ENCODE measurements around the gene XG.
"Not testable (repeated sequence)": the region's sequence is repeated elsewhere in the genome, so short reads cannot be mapped to it uniquely, and the experiment has no call there.

The XG gene

DNA sequence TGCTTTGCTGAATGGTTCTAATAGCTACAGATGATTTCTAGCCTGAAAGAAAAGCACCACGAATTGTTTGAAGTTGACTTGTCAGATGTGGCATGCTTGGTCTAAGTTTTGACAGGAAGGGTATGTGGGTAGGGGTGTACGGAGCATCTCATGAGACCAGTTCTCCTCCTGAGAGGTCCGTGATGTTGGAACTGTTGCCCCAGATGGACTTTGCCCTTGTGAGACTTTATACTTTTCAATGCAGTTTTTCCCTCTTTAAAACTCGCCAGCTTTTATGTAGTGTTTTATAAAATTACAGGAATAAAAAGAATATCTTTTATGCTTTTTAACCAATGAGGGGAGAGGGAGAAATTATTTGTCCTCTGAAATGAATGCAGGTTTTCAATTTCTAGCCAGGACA, 16.6 kb upstream of the XG start:
- no peak for DNase-seq (ENCODE audit: low spot score)

DNA sequence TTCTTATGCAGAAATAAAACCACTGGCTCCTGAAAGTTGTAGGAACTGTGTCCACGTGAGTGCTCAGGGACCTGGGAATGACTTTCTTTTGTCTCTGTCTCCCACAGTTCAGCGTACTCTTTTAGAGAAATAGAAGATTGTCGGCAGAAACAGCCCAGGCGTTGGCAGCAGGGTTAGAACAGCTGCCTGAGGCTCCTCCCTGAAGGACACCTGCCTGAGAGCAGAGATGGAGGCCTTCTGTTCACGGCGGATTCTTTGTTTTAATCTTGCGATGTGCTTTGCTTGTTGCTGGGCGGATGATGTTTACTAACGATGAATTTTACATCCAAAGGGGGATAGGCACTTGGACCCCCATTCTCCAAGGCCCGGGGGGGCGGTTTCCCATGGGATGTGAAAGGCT, 11.2 kb upstream of the XG start:
- DNase-seq (ENCODE audit: low spot score): no peak

DNA sequence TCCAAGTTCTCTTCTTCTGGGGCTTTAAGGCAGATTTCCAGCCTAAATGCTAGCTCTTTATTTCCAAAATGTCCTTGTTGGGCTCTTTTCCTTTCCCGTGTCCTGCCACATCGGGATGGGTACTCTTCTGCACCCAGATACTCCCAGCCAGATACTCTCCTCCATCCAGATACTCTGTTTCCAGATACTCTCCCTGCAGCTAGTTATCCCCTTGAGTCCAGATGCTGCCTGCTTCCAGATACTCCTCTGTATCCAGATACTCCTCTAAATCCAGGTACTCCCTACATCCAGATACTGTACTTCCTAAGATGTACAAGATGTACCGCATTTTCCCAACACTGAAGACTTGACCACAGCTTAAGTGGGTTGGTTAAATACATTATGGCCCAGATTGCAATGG, 10.5 kb upstream of the XG start:
- DNase-seq (ENCODE audit: low spot score): no peak

DNA sequence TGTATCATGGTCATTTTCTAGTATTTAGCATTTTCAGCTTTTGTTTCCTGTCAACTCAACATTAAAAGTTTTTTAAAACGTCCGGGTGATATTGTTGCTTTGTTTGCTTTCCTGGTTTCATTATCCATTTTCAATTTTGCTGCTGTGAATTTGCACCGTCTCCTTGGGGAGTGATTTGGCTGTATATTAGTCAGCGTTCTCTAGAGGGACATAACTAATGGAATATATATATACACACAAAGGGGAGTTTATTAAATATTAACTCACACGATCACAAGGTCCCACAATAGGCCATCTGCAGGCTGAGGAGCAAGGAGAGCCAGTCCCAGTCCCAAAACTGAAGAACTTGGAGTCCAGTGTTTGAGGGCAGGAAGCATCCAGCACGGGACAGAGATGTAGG, 5.6 kb upstream of the XG start:
- DNase-seq (ENCODE audit: low spot score): not testable (repeated sequence)

DNA sequence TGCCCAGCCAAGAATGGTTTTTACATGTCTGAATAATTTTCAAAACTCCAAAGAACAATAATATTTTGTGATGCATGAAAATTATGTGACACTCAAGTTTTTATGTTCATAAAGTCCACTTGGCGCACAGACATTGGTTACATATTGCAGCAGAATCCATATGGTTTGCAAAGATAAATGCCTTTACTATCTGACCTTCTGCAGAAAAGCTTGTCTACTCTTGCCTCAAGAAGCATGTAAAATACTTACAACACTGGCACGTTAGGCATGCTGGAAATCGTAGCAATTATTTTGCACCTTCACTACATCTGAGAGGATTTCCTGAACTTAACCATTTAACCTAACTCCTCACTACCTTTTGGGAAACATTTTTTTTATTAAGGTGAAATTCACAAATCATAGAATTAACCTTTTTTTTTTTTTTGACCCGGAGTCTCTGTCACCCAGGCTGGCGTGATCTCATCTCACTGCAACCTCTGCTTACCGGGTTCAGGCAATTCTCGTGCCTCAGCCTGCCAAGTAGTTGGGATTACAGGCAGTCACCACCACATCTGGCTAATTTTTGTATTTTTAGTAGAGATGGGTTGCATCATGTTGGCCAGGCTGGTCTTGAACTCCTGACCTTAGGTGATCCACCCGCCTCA, 3.5 kb upstream of the XG start:
- DNase-seq (ENCODE audit: low spot score): no peak

DNA sequence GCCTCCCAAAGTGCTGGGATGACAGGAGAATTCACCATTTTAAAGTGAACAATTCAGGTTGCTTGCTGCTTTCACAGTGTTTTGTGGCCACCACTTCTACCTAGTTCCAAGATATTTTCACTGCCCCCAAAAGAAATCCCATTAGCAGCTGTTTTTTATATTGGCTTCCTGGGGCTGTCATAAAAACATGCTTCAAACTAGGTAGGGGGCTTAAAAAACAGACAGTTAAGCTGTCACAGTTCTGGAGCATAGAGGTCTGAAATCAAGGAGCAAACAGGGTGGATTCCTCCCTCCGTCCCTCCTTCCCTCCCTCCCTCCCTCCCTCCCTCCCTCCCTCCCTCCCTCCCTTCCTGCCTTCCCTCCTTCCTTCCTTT, 3.0 kb upstream of the XG start:
- DNase-seq (ENCODE audit: low spot score): no peak

DNA sequence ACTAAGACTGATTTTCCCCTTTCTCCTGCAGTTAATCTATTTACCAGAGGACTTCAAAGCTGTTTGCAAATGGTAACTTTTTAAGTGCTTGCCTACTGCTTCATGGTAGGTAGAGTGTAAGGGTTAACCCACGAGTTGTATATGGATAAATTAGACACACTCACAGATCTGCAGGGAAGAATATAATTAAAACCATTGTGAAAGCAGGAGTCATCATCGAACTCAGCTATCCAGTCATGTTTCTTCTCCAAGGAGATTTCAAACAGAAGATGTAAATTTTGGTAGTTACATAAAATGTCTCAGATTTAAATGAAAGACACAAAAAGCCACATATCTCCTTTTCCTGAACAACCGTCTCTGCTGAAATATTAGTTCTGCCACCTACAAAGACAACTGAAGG, 549 bp upstream of the XG start:
- DNase-seq (ENCODE audit: low spot score): no peak

DNA sequence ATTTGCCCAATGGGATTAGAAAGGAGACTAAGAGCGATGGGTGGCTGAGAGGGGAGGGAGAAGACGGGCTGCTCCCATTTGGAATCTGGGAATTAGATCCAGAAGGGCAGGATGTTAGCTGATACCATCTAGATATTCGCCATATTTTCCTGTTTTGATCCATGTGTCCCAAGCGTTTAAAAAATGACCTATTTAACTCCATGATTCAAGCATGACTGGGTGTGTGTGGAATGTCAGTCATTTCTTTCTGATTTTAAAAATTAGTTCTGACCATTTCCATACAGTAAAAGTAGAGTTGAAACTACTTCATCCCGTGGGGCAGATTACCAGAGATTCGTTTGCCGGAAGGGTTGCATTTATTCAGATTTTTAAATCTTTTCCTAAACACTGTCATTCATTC, 601 bp downstream of the XG start:
- not testable (repeated sequence) for DNase-seq (ENCODE audit: low spot score)

DNA sequence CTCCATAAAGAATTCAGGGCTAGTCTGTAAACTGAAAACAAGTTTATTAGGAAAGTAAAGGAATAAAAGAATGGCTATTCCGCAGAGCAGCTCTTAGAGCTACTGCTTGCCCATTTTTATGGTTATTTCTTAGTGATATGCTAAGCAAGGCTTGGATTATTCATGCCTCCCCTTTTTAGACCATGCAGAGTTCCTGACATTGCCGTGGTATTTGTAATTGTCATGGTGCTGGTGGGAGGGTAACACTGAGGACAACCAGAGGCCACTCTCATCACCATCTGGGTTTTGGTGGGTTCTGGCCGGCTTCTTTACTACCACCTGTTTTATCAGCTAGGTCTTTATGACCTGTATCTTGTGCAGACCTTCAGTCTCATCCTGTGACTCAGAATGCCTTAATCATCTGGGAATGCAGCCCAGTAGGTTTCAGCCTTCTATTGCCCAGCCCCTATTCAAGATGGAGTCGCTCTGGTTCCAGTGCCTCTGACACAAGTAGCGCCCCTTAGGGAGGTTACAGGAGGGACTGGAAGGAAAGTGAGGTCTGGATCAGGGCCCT, 3.4 kb downstream of the XG start:
- not testable (repeated sequence) for DNase-seq (ENCODE audit: low spot score)

DNA sequence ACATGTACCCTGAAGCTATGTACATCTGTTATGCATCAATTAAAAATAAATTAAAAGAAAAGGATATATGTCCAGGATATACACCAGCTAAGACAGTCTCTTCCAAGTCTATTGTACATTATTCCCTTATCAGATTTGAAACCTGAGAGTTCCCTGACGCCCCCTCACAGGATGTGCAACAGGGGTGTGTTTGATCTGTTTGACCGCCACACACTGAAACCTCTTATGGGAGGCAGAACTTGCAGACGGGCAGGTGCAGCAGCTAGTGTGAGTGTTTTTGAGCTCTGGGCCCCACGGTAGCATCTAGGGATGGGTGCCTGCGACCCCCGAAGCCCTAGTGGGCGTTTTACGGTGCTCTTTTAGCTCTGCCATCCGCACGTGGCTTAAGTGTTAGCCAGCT, 4.7 kb downstream of the XG start:
- DNase-seq (ENCODE audit: low spot score): no peak

DNA sequence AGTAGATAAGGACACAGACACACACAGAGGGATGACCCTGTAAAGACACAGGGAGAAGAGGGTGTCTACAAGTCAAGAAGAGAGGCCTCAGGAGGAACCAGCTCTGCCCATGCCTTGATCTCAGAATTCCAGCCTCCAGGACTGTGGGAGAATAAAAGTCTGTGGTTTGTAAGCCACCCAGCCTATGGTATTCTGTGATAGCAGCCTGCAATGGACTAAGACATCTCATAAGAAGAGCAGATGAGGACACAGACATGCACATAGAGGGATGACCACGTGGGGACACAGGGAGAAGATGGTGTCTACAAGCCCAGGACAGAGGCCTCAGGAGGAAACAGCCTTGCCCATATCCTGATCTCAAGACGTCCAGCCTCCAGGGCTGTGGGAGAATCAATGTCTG, 9.4 kb downstream of the XG start:
- DNase-seq (ENCODE audit: low spot score): no peak

DNA sequence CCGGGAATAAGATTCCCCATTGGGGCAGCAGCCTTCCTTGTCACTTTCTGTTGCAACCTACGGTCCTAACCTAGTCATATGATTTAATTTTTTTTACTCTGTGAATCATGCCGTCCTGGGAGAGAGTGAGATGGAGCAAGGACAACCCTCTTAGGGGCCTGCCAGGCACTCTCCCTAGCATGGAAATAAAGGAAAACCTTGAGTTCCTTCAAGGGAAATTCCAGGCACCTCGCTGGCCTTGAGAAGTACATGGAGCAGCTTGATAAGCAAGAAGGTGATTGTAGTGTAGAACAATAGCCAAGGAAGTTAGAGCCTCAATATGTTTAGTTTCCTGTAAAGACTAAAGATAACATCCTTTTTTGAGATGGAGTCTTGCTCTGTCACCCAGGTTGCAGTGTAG, 10.8 kb downstream of the XG start:
- not testable (repeated sequence) for DNase-seq (ENCODE audit: low spot score)

DNA sequence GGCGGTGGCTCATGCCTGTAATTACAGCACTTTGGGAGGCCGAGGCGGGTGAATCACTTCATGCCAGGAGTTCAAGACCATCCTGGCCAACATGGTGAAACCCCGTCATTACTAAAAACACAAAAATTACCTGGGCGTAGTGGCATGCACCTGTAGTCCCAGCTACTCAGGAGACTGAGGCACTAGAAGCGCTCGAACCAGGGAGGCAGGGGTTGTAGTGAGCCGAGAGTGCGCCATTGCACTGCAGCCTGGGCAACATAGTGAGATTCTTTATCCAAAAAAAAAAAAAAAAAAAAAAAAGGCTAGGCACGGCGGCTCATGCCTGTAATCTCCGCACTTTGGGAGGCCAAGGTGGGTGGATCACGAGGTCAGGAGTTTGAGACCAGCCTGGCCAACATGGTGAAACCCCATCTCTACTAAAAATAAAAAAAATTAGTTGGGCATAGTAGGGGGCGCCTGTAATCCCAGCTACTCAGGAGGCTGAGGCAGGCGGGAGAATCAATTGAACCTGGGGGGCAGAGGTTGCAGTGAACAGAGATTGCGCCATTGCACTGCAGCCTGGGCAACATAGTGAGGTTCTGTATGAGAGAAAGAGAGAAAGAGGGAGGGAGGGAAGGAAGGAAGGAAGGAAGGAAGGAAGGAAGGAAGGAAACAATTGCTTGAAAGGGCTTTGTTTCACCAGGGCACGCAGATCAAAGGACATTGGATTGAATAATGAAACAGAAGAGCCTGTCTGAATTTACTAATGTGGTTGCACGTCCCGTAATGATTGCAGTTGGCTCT, 13.1 kb downstream of the XG start:
- not testable (repeated sequence) for DNase-seq (ENCODE audit: low spot score)

DNA sequence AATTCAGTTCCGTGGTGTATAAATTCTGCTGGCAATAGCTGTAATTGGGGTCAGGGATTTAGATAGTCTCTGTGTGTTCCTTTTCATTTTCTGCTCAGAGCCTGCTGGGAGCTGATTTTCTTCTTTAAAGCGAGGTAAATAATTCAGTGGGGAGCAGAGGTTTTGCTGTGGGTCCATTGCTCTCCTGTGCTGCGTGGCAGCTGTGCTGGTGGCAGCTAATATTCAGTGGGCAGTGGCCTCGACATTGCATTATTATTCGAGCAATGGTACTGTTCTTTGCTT, 13.7 kb downstream of the XG start:
- no peak for DNase-seq (ENCODE audit: low spot score)

DNA sequence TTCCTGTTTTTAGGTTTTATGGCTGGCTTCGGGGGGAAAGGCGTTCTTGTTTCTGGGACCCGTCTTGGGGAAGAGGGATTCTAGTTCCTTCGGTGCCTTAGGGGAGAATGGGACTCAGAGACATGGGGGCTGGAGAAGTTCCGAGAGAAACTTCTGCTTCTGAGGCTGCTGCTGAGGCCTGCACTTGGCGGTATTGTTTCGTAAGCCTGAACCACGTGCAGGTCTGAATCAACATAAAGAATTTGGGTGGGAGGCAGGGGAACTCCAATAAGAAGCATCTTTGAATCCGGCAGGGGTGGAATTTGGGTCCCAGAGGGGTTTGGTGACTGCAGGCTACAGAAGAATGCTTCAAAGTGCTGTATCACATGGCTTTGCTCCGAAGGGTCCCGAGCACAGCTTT, 15.1 kb downstream of the XG start:
- DNase-seq (ENCODE audit: low spot score): no peak

DNA sequence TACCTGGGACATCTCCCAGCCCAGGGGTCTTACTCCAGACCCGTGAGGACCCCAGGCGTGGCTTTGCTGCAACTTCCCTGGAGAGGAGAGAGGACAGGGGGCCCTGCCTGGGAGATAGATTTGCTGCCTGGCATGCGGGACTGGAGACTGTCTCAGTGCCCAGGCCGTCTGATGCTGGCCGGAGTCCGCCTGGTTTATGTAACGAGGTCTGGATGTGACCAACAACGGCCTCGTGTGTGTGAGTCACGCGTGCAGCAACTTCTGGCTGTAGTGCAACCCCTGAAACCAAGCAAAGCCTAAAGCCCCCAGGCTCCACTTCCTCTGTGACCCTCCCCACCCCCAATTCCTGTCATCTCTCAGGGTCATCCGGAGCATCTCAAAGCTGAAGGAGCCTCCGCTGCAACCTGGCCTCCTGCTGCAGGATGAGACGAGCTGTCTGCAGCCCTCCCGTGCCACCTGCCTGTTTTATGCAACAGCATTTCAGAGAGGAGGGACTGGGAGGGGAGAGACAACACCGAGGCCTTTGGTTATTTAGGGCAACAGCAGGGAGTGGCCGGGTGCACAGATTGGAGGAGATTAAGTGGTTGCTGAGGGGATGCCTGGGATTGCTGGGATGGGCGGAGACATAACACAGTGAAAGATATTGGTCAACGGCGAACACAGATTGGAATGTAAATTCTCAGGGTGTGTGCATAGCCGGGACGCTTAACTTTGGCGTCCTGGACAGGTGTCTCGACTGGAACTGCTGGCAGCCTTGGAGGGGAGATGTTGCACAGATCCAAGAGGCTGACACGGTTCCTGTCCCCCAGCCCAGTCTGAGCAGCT, 16.0 kb downstream of the XG start:
- peak; percentile 81 for DNase-seq (ENCODE audit: low spot score)

DNA sequence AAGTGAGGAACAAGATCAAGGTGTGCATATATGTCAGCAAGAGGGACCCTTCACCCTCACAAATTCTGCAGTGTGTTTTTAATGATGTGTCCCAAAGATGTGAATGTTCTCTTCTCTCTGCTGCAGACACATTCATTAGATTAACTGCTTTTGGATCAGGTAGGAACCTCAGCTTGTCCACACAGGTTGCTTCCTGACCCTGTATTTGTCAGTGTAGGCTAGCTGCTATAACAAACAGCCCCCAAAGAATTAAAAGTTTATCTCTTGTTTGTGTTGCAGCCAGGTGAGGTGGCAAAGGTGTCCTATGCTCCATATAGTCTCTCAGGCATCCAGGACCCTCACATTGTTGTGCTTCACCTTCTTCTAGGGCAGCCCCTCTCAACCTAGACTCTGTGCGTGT, 17.8 kb downstream of the XG start:
- DNase-seq (ENCODE audit: low spot score): no peak

DNA sequence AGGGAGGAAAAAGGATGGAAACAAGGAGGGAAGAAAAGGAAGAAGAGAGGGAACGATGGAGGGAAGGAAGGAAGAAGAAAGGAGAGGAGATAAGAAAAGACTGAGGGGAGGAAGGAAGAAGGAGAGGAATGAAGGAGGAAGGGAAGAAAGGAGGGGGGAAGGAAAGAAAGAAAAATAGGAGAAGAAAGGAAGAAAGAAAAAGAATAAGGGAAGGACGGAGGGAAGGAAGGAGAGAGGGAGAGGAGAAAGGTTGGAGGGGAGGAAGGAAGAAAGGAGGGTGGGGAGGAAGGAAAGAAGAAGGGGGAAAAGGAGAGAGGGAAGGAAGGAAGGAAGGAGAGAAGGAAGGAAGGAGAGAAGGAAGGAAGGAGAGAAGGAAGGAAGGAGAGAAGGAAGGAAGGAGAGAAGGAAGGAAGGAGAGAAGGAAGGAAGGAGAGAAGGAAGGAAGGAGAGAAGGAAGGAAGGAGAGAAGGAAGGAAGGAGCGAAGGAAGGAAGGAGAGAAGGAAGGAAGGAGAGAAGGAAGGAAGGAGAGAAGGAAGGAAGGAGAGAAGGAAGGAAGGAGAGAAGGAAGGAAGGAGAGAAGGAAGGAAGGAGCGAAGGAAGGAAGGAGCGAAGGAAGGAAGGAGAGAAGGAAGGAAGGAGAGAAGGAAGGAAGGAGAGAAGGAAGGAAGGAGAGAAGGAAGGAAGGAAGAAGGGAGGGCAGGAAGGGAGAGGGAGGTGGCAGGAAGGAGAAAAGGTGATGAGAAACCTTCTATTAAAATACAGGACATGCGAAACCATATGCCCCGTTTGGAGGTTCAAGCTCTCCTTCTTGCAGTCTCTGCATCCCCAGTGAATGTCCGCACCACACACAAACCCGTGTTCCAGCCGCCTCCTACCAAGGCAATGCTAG, 21.6 kb downstream of the XG start:
- DNase-seq (ENCODE audit: low spot score): not testable (repeated sequence)

DNA sequence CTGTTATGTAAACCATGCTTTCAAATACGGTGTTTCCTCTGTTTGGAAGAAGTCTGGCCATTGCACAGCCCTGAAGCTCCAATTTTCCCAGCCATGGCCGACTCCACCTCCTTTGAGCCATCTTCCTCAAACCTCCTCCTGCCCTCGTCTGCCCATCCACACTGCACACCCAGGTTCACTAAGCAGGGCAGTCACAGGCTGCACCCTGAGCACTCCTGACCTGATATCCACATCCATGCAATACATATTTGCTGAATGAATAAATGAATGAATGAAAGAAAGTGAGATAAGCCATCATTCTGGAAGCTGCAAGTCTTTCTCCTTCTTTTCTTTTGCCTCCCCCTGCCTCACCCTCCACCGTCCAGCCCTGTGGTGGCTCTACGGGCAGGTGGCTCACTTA, 22.2 kb downstream of the XG start:
- no peak for DNase-seq (ENCODE audit: low spot score)

DNA sequence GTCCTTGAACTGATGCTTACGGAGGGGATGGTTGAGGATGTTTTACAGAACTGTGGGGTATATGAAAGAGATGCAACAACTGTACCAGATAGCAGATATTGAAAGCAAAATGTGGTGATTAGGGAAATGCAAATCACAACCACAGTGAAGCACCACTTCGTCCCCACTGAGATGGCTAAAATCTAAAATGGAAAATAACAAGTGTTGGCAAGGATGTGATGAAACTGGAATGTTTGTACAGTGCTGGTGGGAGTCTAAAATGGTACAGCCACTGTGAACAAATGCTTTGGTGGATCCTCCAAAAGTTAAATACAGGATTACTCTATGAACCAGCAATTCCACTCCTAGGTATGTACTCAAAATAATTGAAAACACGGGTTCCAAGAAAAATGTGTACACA, 22.9 kb downstream of the XG start:
- no peak for DNase-seq (ENCODE audit: low spot score)

DNA sequence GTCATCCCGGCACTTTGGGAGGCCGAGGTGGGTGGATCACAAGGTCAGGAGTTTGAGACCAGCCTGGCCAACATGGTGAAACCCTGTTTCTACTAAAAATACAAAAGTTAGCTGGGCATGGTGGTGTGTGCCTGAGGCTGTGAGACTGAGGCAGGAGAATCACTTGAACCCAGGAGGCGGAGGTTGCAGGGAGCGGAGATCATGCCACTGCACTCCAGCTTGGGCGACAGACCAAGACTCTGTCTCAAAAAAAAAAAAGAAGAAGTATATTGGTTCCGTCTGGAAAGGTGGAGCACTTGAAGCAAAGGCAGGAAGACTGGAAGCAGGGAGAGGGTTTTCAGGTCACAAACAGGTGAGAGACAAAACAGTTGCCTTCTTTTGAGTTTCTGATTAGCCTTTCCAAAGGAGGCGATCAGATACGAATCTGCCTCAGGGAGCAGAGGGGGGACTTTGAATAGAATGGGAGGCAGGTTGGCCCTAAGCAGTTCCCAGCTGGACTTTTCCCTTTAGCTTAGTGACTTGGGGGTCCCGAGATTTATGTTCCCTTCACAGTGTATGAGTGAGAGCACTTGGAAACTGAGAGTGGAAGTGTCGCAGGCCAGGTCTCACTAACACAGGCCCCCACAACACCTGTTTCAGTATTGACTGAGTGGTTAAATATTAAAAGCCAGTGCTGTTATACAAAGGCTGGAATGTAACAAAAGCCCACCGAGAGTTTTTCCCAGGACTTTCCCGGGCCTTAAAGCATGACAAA, 28.8 kb downstream of the XG start:
- DNase-seq (ENCODE audit: low spot score): not testable (repeated sequence)
